Peyer's patch (tissue), 4 donors: ENCODE measurements around the gene PRIMA1.

Experiments
- POLR2A ChIP-seq, 2 donors: fragments of 450-650 bp; IDR thresholded peaks; one replicate each; pipeline ENCODE4 v1.5.1; 2017; ENCODE audit warnings: antibody characterized with exemption in 2 of 2, mild to moderate bottlenecking in 2 of 2, moderate library complexity in 2 of 2
- TF ChIP-seq, protein P1 (sequence below), 6 experiments: fragments of 450-650 bp in 4 of 6; fragments of 200-600 bp in 2 of 6; sonication (generic) in 1 of 6; IDR thresholded peaks; one replicate each; pipeline ENCODE4 v1.5.1; 2017 to 2019; ENCODE audit warnings: antibody characterized with exemption in 6 of 6, mild to moderate bottlenecking in 3 of 6, moderate library complexity in 1 of 6

DNA sequence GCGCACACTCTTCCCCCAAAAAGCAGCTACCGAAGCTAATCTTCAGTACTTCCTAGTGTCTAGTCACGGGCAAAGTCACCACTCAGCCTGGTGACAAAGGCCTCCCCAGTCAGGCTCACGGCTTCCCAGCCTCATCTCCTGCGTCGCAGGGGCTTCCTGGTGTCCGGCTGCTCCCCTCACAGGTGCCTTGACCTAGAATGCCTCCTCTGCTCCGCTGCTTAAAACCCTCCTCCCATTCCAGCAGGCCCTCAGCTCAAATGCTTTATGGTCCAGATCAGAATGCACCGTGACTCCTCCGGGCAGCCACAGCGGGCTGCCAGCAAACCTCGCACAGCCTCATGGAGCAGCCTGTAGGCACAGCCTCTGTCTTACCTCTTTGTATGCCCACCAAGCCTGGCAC is 53.1 kb downstream of the PRIMA1 start:
- TF ChIP-seq, protein P1, sequence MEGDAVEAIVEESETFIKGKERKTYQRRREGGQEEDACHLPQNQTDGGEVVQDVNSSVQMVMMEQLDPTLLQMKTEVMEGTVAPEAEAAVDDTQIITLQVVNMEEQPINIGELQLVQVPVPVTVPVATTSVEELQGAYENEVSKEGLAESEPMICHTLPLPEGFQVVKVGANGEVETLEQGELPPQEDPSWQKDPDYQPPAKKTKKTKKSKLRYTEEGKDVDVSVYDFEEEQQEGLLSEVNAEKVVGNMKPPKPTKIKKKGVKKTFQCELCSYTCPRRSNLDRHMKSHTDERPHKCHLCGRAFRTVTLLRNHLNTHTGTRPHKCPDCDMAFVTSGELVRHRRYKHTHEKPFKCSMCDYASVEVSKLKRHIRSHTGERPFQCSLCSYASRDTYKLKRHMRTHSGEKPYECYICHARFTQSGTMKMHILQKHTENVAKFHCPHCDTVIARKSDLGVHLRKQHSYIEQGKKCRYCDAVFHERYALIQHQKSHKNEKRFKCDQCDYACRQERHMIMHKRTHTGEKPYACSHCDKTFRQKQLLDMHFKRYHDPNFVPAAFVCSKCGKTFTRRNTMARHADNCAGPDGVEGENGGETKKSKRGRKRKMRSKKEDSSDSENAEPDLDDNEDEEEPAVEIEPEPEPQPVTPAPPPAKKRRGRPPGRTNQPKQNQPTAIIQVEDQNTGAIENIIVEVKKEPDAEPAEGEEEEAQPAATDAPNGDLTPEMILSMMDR (IDR thresholded peaks at IDR 0.05) = no peak
- no peak for TF ChIP-seq POLR2A (IDR thresholded peaks at IDR 0.05)
